Skeletal muscle satellite cell (primary cell): ENCODE data around the gene CTNND2.

ENCODE experiments used
- H3K27me3 ChIP-seq: 2 replicates; pipeline ENCODE4 v1.7.0; 2013; ENCODE audit warnings: low read length; ENCODE audit not compliant: control insufficient read depth, insufficient read depth
- H3K36me3 ChIP-seq: 2 replicates; pipeline ENCODE4 v1.7.0; 2013; ENCODE audit warnings: mild to moderate bottlenecking, control low read depth, low read length; ENCODE audit not compliant: insufficient read depth
- H3K4me1 ChIP-seq: 2 replicates; pipeline ENCODE4 v1.7.0; 2013; ENCODE audit warnings: low read length; ENCODE audit not compliant: control insufficient read depth, insufficient read depth
- H3K4me2 ChIP-seq: 2 replicates; pipeline ENCODE4 v1.7.0; 2013; ENCODE audit warnings: mild to moderate bottlenecking, low read length
- H3K4me3 ChIP-seq: 2 replicates; pipeline ENCODE4 v1.7.0; 2013; ENCODE audit warnings: low read length
- H3K9ac ChIP-seq: 2 replicates; pipeline ENCODE4 v1.7.0; 2013; ENCODE audit warnings: mild to moderate bottlenecking, low read depth, low read length, moderate library complexity
- H3K9me3 ChIP-seq: replicated peaks from 2 replicates; pipeline ENCODE4 v1.7.0; 2013; ENCODE audit warnings: mild to moderate bottlenecking, control low read depth, low read length

Gene CTNND2

GRCh38 chr5:11510889-11511288, 393.4 kb downstream of the CTNND2 start:
- H3K9ac ChIP-seq, result no peak overlapping the region
- H3K9me3 ChIP-seq, result no peaks in the 10 kb centered on the region
- no peaks in the 10 kb centered on the region for H3K36me3 ChIP-seq
- H3K27me3 ChIP-seq, result no peaks in the 10 kb centered on the region
- H3K4me1 ChIP-seq, result no peaks in the 10 kb centered on the region
- no peak overlapping the region for H3K4me2 ChIP-seq
- no peak overlapping the region for H3K4me3 ChIP-seq

- H3K4me2 ChIP-seq, result no peak overlapping the region
- no peak overlapping the region for H3K4me3 ChIP-seq
- H3K9me3 ChIP-seq, result no peaks in the 10 kb centered on the region
- no peak overlapping the region for H3K9ac ChIP-seq
- no peaks in the 10 kb centered on the region for H3K4me1 ChIP-seq
- H3K36me3 ChIP-seq, result no peaks in the 10 kb centered on the region
- H3K27me3 ChIP-seq, result no peaks in the 10 kb centered on the region
Observed at GRCh38 chr5:11509793-11510192, 394.5 kb downstream of the CTNND2 start.

- H3K4me3 ChIP-seq, result no peak overlapping the region
- H3K9ac ChIP-seq, result no peak overlapping the region
- H3K36me3 ChIP-seq, result no peaks in the 10 kb centered on the region
- no peak overlapping the region for H3K4me2 ChIP-seq
- no peaks in the 10 kb centered on the region for H3K9me3 ChIP-seq
- no peaks in the 10 kb centered on the region for H3K27me3 ChIP-seq
- peaks cover 5% of the 10 kb centered on the region for H3K4me1 ChIP-seq
Observed at GRCh38 chr5:11507156-11507910, 396.9 kb downstream of the CTNND2 start.

GRCh38 chr5:11504886-11505193, 399.4 kb downstream of the CTNND2 start:
- Histone ChIP-seq H3K27me3 (no peaks in the 10 kb centered on the region), H3K9ac (no peak overlapping the region), H3K9me3 (no peaks in the 10 kb centered on the region), H3K36me3 (no peaks in the 10 kb centered on the region), H3K4me3 (no peak overlapping the region), H3K4me2 (no peak overlapping the region), H3K4me1 (peaks cover 5% of the 10 kb centered on the region)

GRCh38 chr5:11504065-11504885, 400.0 kb downstream of the CTNND2 start:
- no peaks in the 10 kb centered on the region for H3K27me3 ChIP-seq
- H3K36me3 ChIP-seq, result no peaks in the 10 kb centered on the region
- H3K9me3 ChIP-seq, result no peaks in the 10 kb centered on the region
- H3K4me3 ChIP-seq, result no peak overlapping the region
- H3K4me1 ChIP-seq, result peaks cover 5% of the 10 kb centered on the region
- no peak overlapping the region for H3K9ac ChIP-seq
- no peak overlapping the region for H3K4me2 ChIP-seq

- H3K4me2 ChIP-seq, result no peak overlapping the region
Observed at GRCh38 chr5:11502783-11503182, 401.5 kb downstream of the CTNND2 start.

GRCh38 chr5:11497651-11498050, 406.6 kb downstream of the CTNND2 start:
- Histone ChIP-seq H3K4me2 (no peak overlapping the region), H3K27me3 (no peaks in the 10 kb centered on the region), H3K9ac (no peak overlapping the region), H3K9me3 (no peaks in the 10 kb centered on the region), H3K4me1 (no peaks in the 10 kb centered on the region), H3K36me3 (no peaks in the 10 kb centered on the region), H3K4me3 (no peak overlapping the region)

More at GRCh38 chr5:11502783-11503182, 401.5 kb downstream of the CTNND2 start:
- no peak overlapping the region for H3K4me3 ChIP-seq
- peaks cover 5% of the 10 kb centered on the region for H3K4me1 ChIP-seq
- no peaks in the 10 kb centered on the region for H3K36me3 ChIP-seq
- no peaks in the 10 kb centered on the region for H3K27me3 ChIP-seq
- no peak overlapping the region for H3K9ac ChIP-seq
- no peaks in the 10 kb centered on the region for H3K9me3 ChIP-seq

- Histone ChIP-seq H3K9me3 (no peaks in the 10 kb centered on the region), H3K36me3 (no peaks in the 10 kb centered on the region), H3K4me1 (no peaks in the 10 kb centered on the region), H3K4me2 (no peak overlapping the region), H3K4me3 (no peak overlapping the region), H3K27me3 (no peaks in the 10 kb centered on the region), H3K9ac (no peak overlapping the region)
Observed at GRCh38 chr5:11496137-11496719, 408.0 kb downstream of the CTNND2 start.

- Histone ChIP-seq H3K4me3 (no peak overlapping the region), H3K4me1 (no peaks in the 10 kb centered on the region), H3K9ac (no peak overlapping the region), H3K9me3 (no peaks in the 10 kb centered on the region), H3K27me3 (no peaks in the 10 kb centered on the region), H3K4me2 (no peak overlapping the region), H3K36me3 (no peaks in the 10 kb centered on the region)
Observed at GRCh38 chr5:11494340-11494739, 409.9 kb downstream of the CTNND2 start.

GRCh38 chr5:11491404-11492075, 412.7 kb downstream of the CTNND2 start:
- H3K27me3 ChIP-seq, result no peaks in the 10 kb centered on the region
- no peaks in the 10 kb centered on the region for H3K36me3 ChIP-seq
- H3K9ac ChIP-seq, result no peak overlapping the region
- no peaks in the 10 kb centered on the region for H3K9me3 ChIP-seq
- no peak overlapping the region for H3K4me3 ChIP-seq
- H3K4me2 ChIP-seq, result no peak overlapping the region
- H3K4me1 ChIP-seq, result no peaks in the 10 kb centered on the region

- Histone ChIP-seq H3K9me3 (no peaks in the 10 kb centered on the region), H3K4me2 (no peak overlapping the region), H3K36me3 (no peaks in the 10 kb centered on the region)
Observed at GRCh38 chr5:11483630-11484029, 420.6 kb downstream of the CTNND2 start.

More at GRCh38 chr5:11483630-11484029, 420.6 kb downstream of the CTNND2 start:
- H3K4me3 ChIP-seq, result no peak overlapping the region
- no peaks in the 10 kb centered on the region for H3K27me3 ChIP-seq
- H3K4me1 ChIP-seq, result no peaks in the 10 kb centered on the region
- no peak overlapping the region for H3K9ac ChIP-seq
